DND-41 (cell line): ENCODE measurements around the gene C1orf35.

Experiments used
- EZH2 ChIP-seq: IDR thresholded peaks from 3 replicates; pipeline ENCODE4 v1.6.1; 2012; ENCODE audit warnings: borderline replicate concordance, low read depth, mild to moderate bottlenecking, moderate library complexity, low read length, inconsistent platforms; ENCODE audit not compliant: severe bottlenecking
- TF ChIP-seq, protein P1 (sequence below): IDR thresholded peaks from 2 replicates; pipeline ENCODE4 v1.5.1; 2012; ENCODE audit warnings: borderline replicate concordance, low read length, moderate library complexity, mild to moderate bottlenecking; ENCODE audit not compliant: poor library complexity, severe bottlenecking; ENCODE audit errors: extremely low read depth

- TF ChIP-seq, protein P1, sequence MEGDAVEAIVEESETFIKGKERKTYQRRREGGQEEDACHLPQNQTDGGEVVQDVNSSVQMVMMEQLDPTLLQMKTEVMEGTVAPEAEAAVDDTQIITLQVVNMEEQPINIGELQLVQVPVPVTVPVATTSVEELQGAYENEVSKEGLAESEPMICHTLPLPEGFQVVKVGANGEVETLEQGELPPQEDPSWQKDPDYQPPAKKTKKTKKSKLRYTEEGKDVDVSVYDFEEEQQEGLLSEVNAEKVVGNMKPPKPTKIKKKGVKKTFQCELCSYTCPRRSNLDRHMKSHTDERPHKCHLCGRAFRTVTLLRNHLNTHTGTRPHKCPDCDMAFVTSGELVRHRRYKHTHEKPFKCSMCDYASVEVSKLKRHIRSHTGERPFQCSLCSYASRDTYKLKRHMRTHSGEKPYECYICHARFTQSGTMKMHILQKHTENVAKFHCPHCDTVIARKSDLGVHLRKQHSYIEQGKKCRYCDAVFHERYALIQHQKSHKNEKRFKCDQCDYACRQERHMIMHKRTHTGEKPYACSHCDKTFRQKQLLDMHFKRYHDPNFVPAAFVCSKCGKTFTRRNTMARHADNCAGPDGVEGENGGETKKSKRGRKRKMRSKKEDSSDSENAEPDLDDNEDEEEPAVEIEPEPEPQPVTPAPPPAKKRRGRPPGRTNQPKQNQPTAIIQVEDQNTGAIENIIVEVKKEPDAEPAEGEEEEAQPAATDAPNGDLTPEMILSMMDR: no peak
- TF ChIP-seq EZH2: no peak
Observed at GRCh38 chr1:228087771-228088251, 15.3 kb downstream of the C1orf35 start.
